AG09319 (cell line): Measurements from ENCODE around the gene VASN.
A peak's percentile ranks its signal among the peaks of the same experiment; 100 is the strongest.

ENCODE experiments used
- DNase-seq: peaks from one replicate; pipeline ENCODE4 v3.0.0-alpha.2; 2010; ENCODE audit warnings: low read depth; ENCODE audit errors: extremely low read depth
- CTCF ChIP-seq: IDR thresholded peaks from 2 replicates; pipeline ENCODE4 v1.5.1; 2011; ENCODE audit warnings: low read depth, mild to moderate bottlenecking, inconsistent platforms, low read length, moderate library complexity

The VASN gene

GRCh38 chr16:4408323-4408690, 36.7 kb downstream of the VASN start:
- TF ChIP-seq CTCF, result no peak
- DNase-seq, result no peak

- no peak for TF ChIP-seq CTCF
- no peak for DNase-seq
Measured at GRCh38 chr16:4409081-4409932, 37.7 kb downstream of the VASN start.

- peak; percentile 78 for DNase-seq
- TF ChIP-seq CTCF, result no peak
Measured at GRCh38 chr16:4410335-4411075, 38.9 kb downstream of the VASN start.

- no peak for TF ChIP-seq CTCF
- no peak for DNase-seq
Measured at GRCh38 chr16:4411684-4412083, 40.0 kb downstream of the VASN start.

- no peak for TF ChIP-seq CTCF
- DNase-seq, result no peak
Measured at GRCh38 chr16:4412159-4412558, 40.5 kb downstream of the VASN start.

- TF ChIP-seq CTCF, result no peak
- DNase-seq, result no peak
Measured at GRCh38 chr16:4412854-4413253, 41.2 kb downstream of the VASN start.

GRCh38 chr16:4414187-4414917, 42.7 kb downstream of the VASN start:
- no peak for DNase-seq
- no peak for TF ChIP-seq CTCF
